Stimulated activated CD8-positive, alpha-beta memory T cell treated with anti-CD3 and anti-CD28 coated beads, Interleukin-7, amount 100 ng/mL, for 48 hours (primary cell): Measurements from ENCODE around the gene CROCC2.

Experiments
- DNase-seq, 2 donors: peaks; one replicate each; pipeline ENCODE4 v3.0.0-alpha.2; 2020; ENCODE audit warnings: low read depth in 1 of 2; ENCODE audit errors: extremely low read depth in 1 of 2

CROCC2 gene

GRCh38 chr2:240904216-240905175 lies 1.6 kb upstream of the CROCC2 start:
- no peak for DNase-seq

DNA sequence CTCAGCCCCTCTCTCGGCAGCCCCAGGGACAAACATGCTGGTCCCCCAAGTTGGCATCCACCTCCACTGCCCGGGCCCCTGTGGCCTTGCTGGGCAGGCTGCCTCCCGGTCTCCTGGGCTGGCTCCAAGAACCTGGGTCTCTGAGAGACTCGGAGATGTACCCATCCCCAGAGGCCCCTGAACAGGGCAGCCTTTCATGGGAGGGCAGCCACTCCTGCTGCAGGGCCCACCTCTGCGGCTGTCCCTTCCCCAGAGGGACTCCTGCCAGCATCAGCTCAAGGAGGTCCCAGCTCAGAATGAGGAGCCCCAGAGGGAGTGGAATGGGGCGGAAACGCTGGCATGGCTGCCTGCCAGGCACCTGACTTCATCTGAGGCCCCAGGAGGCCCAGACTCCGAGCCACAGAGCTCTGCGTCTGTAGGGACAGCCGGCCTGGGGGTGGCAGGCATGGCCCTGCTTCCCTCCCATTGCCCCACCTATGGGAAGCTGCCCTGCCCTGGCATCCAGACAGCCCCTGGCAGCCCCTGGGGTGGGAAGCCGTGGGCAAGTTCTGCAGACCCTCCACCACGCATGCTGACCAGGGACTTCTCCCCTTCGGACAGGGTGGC lies 857 bp upstream of the CROCC2 start:
- no peak for DNase-seq

DNA sequence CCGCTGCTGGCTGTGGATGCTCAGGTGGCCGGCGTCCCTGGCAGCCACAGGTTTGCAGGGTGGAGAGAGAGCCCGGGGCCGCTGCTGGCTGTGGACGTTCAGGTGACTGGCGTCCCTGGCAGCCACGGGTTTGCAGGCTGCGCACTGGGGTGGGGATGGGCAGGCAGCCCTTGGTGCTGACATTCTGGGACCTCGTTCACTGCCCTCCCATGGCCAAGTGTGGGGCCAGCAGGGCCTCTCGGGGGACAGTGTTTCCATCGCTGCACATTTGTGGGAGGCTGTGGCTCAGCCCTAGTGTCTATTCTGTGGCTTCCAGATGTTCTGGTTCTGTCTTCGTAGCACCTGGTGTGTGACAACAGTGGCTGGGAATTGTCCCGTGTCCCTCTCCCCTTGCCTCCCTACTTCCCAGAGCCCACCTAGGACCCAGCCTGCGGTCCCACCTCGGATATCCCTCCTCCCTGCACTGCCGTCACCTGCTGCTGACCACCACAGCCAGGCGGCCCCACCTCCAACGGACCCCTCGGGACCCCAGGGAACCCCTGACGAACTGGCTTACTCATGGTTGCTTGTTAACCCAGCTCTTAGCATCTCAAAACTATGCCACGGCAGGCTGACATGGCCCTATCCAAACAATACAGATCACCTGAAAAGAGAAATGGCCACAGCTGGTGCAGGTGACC lies 915 bp downstream of the CROCC2 start:
- DNase-seq, result no peak

- DNase-seq, result no peak
These were observed 3.3 kb downstream of the CROCC2 start for GRCh38 chr2:240909216-240909974.

GRCh38 chr2:240911641-240912265 lies 5.6 kb downstream of the CROCC2 start:
- no peak for DNase-seq

DNA sequence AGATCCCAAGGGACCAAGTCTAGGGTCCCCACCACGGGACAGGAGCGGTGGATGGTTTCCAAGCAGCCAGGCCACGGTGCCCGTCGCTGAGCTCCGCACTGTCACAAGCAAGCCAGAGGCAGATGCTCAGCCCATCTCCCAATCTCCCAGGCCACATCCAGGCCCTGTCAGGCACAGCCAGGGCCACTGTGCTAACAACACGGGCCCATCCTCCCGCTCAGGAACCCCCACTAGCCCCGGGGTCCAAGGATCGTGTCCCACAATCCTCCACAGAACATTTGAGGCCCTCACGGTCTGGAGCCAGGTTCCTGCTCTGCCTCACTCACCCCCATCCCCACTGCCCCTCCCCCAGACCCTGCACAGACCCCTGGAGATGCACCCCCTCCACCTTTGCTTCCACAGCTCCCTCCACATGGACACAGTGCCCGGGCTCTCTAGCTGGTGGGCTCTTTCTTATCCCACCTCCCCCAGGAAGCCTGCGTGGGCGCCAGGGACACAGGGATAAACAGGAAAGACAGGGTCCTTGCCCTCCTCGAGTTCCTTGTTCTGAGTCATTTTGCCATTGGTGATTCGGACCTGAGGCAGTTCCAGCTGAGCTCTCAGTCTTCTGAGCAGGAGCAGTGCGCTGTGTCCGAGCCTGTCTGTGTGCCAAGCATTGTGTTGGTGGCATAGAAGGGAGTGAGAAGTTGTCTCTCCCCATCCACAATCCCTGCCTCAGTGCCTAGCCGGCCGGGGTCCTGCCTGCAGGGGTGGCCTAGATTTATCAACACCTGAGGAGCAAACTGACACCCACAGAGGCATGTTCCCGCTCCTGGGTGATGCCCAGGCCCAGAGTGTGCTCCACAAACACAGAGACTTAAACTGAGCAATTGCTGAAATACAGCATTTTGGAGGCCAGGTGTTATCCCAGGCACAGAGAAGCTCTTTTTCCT lies 7.0 kb downstream of the CROCC2 start:
- DNase-seq, result no peak

DNA sequence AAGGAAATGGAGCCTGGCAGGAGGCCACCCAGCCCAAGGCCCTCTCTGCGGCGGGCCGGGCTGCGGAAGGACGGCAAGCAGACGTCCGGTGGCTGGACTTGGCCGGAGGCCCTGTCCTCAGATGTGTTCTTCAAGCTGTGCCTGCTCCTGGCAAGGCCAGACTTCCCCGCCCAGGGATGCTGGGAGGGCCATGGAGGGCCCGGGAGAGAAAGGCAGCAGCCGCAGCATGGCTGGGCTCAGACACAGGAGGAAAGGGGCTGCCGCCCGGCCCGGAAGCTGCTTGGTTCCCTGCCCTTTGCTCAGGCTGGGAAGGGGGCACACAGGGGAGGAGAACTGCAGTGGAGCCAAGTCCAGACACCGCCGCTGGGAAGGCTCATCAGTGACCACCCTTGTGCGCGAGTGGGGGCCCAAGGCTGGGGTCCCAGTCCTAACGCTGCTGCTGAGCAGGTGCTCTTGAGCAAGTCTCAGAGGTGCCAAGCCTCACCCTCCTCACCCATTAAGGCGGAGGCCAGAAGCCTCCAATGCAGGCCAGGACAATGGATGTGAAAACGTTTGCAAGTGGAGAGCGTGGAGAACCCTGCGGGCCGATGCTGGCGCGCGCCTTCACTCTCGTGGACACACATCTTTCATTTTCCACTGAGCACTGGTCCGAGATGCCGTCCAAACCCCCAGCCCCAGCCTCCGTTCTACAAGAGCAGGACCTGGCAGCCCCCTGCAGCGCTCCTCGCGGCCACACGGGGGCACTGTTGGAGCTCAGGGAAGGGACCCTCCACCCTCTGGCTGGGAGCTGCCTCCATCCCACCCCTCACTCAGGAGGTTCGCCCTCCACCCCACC lies 7.9 kb downstream of the CROCC2 start:
- peak; percentile 32 to 44 for DNase-seq

DNA sequence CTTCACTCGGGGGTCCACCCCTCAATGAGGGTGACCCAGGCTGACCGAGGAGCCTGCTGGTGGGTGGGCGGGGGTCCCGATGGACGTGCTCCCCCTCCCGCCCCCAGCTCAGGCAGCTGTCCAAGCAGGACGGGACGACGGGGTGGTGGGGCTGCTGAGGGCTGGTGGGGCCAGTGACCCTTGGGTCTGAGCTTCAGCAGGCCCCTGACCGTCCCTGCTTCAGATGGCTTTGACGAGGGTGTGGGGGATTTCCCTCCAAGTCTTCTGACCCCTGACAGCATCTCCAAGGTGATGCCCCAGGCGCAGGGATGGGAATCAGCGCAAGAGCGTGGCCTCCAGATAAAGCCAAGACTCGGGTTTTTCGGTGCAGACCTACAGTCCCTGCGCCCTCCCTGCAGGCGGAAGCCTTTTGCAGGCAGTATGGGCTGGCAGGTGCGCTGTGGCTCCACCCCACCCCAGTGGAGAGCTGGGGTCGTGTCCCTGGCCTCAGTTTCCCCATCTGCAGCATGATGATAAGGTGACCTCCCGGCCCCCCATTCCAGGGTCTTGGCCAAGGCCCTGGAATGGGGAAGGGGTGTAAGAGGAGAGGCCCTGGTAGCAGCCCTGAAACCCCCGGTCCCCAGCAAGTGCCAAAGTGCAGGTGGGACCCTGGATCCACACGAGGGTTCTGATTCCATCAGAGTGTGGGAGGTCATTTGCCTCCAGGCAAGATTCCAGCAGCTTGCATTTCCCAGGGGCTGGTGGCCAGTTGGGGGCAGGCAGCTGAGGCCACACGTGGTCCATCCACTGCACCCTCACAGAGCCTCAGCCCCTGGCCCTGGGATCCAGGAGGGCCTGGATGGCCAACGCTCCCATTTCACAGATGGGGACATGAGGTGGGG lies 8.7 kb downstream of the CROCC2 start:
- no peak for DNase-seq

DNA sequence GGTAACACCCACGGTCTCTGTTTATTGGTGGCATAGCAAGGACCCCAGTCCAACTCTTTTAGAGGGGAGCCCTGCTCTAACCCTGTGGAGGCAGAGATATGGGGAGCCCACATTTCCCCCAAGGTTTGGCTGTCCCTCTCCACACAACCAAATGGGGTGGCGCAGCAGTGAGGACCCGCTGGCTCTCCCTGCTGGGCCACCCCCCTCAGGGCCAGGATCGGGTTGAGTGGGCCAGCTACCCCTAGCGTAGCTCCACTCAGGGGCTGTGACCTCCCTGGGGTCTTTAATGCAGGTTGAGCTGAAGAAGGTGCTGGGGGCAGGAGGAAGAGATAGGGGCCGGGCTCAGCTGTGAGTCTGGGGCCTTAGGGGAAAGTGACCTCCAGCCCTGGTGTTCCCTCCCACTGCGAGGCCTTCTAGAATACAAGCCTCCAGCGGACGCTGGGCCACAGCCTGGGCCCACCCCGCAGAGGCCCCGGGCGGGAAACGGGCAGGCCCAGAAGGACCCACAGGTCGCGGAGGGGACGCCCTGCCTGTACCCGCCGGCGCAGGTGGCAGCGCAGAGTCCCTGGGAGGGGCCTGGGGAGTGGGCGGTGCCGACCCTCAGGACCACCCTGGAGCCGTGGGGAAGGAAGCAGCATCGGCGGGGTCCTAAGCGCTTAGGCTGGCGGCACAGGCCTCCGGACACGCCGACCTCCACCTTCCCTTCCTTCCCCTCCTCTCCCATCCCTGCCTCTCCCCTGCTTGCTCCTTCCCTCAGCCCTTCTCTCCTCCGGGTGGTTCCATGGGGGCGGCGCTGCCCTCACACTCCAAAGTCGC lies 9.6 kb downstream of the CROCC2 start:
- DNase-seq, result no peak

- DNase-seq, result no peak
These were observed 10.5 kb downstream of the CROCC2 start for GRCh38 chr2:240916571-240917008.

GRCh38 chr2:240917009-240917683 lies 11.0 kb downstream of the CROCC2 start:
- no peak for DNase-seq

DNA sequence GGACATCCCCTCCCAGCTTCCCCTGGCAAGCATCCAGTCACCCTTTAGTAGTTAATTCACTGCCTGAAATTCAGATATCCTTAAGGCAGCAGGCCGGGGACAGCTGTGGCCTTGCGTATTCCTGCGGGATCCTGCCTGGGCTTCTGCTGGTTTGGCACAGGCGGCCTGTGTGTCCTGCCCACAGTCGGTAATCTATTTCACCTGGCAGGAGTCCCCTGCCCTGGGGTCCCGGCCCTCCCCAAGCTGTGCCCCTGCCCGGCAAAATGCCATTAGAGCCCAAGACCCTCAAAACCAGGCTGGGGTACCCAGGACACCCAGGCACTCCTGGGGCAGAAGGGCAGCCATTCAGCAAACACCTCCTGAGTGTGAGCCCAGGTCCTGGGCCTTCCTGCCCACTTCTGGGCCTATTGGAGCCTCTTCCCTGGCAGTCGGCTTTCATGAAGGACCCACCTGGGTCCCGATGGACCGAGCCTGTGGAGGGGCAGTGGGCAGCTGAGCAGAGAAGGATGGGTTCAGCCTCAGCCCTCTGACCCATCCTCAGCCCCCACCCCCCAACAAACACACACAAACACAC lies 11.6 kb downstream of the CROCC2 start:
- no peak for DNase-seq

DNA sequence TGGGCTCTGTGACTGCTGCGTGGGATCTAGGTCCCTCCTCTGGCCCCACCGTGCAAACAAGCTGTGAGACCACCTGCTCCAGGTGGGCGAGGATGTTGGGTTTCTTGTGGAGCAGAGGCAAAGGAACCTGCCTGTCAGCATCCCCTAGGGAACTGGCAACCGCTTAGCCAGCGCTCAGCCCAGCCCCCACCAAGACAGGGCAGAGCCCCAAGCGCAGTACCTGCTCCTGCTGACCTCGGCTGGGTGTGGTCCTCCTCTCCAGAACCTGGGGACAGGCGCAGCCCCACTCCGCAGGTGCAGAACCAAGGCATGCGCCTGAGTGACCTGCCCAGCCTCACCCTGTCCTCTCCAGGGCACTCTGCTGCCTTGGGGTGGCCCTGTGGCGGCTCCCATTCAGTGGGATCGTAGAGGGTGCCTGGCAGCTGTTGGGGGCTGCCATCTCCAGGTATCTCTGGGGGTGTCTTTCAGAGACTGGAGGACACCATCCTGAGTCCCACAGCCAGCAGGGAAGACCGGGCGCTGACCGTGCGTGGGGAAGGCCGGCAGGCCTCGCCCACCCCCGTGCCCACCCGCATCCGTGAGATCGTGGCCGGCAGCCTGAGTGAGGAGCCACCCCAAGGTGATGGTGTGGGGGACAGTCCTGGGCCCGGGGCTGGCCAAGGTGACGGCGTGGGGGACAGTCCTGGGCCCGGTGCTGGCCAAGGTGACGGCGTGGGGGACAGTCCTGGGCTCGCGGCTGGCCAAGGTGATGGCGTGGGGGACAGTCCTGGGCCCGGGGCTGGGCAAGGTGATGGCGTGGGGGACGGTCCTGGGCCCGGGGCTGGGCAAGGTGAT lies 12.3 kb downstream of the CROCC2 start:
- no peak for DNase-seq

- no peak for DNase-seq
These were observed 13.1 kb downstream of the CROCC2 start for GRCh38 chr2:240919161-240919781.
